ENCODE measurements around the gene FEN1. TPM values are rescaled to one million over a fixed set of nuclear protein-coding genes. Genes with fewer than 3 reads are reported as not detected.
A peak's percentile ranks its signal among the peaks of the same experiment; 100 is the strongest.

Gene FEN1
- total RNA-seq, 1 donor from 2014 or later: 44.6 TPM

DNA sequence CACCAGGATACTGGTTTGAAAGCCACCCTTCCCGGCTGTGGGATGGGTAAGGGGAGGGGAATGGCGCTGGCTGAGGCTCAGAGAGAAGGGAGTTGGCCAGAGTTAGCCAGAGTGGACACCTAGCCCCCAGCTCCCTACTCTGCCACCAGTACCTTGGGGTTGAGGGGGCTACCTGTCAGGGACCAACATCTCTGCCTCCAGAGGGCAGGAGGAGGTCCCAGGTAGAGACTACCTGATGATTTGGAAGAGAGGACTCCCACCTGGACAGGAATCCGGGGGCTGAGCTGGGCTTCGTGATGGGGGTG is 36.6 kb upstream of the FEN1 start:
- Mint-ChIP-seq H3K27ac (peak overlapping the region; percentile 89), H3K4me3 (peak overlapping the region; percentile 59), H3K36me3 (no peaks in the 10 kb centered on the region), H3K4me1 (ENCODE audit: unreplicated experiment) (peaks cover 19% of the 10 kb centered on the region), H3K9me3 (no peaks in the 10 kb centered on the region), H3K27me3 (peaks cover 14% of the 10 kb centered on the region)
- no peak for DNase-seq (ENCODE audit: extremely low spot score, unreplicated experiment)
- TF ChIP-seq, protein P1, sequence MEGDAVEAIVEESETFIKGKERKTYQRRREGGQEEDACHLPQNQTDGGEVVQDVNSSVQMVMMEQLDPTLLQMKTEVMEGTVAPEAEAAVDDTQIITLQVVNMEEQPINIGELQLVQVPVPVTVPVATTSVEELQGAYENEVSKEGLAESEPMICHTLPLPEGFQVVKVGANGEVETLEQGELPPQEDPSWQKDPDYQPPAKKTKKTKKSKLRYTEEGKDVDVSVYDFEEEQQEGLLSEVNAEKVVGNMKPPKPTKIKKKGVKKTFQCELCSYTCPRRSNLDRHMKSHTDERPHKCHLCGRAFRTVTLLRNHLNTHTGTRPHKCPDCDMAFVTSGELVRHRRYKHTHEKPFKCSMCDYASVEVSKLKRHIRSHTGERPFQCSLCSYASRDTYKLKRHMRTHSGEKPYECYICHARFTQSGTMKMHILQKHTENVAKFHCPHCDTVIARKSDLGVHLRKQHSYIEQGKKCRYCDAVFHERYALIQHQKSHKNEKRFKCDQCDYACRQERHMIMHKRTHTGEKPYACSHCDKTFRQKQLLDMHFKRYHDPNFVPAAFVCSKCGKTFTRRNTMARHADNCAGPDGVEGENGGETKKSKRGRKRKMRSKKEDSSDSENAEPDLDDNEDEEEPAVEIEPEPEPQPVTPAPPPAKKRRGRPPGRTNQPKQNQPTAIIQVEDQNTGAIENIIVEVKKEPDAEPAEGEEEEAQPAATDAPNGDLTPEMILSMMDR (conservative IDR thresholded peaks at IDR 0.05): no peak

DNA sequence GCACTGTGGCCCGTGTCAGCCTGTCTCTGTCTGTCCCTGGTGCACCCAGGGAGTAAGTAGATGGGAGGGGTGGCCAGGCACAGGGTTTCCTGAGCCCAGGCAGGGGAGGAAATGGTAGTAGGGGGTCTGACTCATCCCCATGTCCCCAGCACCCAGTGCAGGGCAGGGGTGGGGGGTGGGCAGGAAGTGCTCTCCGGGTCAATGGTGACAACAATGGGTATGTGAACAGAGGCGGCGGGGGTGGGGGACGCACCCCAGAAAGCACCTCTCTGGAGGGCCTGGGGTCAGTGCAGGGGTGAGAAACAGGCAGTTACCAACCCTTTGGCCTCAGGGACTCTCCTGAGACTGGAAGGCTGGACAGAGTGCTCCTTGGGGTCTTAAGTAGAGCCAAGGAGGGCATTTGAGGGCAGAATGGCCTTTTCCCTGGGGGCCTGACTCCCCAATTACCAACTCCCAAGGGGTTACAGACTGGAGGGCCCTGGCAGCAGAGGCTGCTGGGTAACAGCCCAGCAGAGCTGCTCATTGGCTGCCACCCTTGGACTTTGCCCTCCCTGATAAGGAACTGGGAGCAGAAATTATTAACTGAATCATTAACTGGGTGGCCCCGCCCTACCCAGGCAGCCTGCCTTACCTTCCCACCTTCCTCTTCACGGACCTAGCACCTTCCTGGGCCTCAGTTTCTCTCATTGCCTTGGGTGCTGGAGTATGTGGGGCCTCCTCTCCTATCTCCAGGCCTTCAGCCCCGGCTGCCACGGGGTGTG is 36.1 kb upstream of the FEN1 start:
- Mint-ChIP-seq H3K4me3 (peak overlapping the region; percentile 59), H3K4me1 (ENCODE audit: unreplicated experiment) (peaks cover 21% of the 10 kb centered on the region)
- no peak for DNase-seq (ENCODE audit: extremely low spot score, unreplicated experiment)

DNA sequence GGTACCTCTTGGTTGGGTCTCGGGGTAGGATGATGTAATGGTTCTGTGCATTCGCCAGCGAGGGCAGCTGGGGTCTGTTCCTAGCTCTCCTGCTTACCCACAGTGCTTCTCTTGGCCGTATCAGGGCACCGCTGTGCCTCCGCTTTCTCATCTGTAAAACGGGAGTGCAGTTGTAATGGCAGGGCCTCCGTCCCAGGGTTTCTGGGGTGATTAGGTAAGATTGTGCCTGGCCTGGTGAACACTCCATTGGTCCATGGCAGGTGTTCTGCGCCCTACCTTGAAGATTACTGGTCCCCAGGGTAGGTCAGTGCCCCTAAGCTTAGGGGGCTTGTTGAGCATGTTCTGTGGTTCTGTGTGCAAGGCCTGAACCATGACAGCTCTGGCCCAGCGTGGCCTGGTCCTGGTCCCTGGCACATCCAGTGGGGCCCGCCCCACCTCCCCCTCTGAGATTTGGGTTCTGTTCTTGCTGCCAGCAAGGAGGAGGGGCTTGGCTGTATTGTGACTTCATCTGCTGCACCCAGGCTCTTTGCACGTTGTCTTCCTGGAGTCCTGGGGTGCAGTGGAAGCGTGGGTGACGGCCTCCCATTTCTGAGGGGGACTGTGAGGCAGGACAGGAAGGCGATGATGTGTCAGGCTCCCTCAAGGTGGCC is 35.4 kb upstream of the FEN1 start:
- no peak for DNase-seq (ENCODE audit: extremely low spot score, unreplicated experiment)
- Mint-ChIP-seq H3K27ac (peak overlapping the region; percentile 89), H3K27me3 (peaks cover 8% of the 10 kb centered on the region), H3K4me1 (ENCODE audit: unreplicated experiment) (peaks cover 27% of the 10 kb centered on the region), H3K9me3 (no peaks in the 10 kb centered on the region), H3K4me3 (peak overlapping the region; percentile 59), H3K36me3 (no peaks in the 10 kb centered on the region)
- TF ChIP-seq, protein P1 (conservative IDR thresholded peaks at IDR 0.05): no peak

More for the DNA sequence above, 36.1 kb upstream of the FEN1 start:
- H3K36me3 Mint-ChIP-seq: no peaks in the 10 kb centered on the region
- peak overlapping the region; percentile 89 for H3K27ac Mint-ChIP-seq
- no peaks in the 10 kb centered on the region for H3K9me3 Mint-ChIP-seq
- peaks cover 12% of the 10 kb centered on the region for H3K27me3 Mint-ChIP-seq
- TF ChIP-seq, protein P1 (conservative IDR thresholded peaks at IDR 0.05): no peak

DNA sequence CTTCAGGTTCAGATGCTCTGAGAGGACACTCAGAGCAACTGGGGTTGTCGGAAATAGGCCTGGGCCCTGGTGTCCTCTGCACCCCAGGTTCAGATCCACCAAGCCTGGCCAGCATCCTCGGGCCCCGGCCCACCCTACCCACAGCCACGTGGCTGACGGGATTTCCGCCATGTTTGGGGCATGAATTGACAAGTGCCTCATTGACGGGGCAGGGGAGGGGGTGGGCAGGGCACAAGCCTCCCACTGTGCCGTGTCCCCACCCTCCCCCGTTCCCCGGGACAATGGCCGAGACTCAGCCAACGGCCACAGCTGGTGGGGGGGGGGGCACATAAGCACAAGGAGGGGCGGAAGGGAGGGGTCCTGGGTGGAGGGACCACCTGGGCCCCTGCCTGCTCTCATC is 31.8 kb upstream of the FEN1 start:
- Mint-ChIP-seq H3K27me3 (no peaks in the 10 kb centered on the region), H3K27ac (no peak overlapping the region), H3K9me3 (no peaks in the 10 kb centered on the region), H3K4me1 (ENCODE audit: unreplicated experiment) (peaks cover 35% of the 10 kb centered on the region), H3K36me3 (no peaks in the 10 kb centered on the region), H3K4me3 (no peak overlapping the region)
- DNase-seq (ENCODE audit: extremely low spot score, unreplicated experiment): no peak
- TF ChIP-seq, protein P1 (conservative IDR thresholded peaks at IDR 0.05): no peak

DNA sequence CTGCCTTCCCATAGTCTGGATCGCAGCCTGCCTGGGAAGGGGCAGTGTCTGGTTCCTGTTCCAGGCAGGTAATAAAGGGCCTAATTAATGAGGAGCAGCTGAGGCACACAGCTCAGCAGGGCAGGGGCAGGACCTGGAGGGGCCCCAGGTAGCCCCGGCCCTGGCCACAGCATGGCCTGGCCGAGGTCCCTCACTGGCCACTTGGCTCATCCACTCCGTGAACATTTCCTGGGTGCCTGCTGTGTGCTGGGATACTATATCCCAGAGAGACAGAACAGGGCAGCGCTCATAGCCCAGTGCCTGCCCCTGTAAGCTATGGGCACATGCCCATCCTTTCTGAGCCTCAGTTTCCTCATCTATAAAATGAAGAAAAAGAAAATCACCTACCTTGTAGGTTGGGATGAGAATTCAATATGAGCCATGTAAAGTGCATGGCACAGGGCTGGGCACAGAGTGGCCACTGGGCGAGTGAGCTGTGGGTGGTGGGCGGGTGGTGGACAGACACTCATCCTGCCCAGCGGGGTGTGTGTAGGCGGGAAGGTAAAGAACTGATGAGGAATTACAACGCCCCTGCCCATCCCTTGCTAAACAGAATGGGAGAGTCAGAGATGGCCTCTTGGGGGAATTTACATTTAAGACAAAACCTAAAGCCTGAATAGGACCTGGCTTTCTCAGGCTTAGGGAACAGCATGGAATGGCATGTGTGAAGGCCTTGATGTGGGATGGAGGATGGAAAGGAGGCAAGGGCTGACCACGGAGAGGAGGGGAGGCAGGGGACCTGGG is 31.1 kb upstream of the FEN1 start:
- Mint-ChIP-seq H3K4me1 (ENCODE audit: unreplicated experiment) (peaks cover 31% of the 10 kb centered on the region), H3K27ac (peak overlapping the region; percentile 54), H3K36me3 (no peaks in the 10 kb centered on the region), H3K9me3 (no peaks in the 10 kb centered on the region), H3K27me3 (no peaks in the 10 kb centered on the region), H3K4me3 (peak overlapping the region; percentile 61)
- TF ChIP-seq, protein P1 (conservative IDR thresholded peaks at IDR 0.05): no peak
- no peak for DNase-seq (ENCODE audit: extremely low spot score, unreplicated experiment)
